Stimulated activated CD8-positive, alpha-beta memory T cell treated with anti-CD3 and anti-CD28 coated beads, Interleukin-15, amount 100 ng/mL, for 4 hours (primary cell): Measurements from ENCODE around the gene FAM200C.
A peak's percentile ranks its signal among the peaks of the same experiment; 100 is the strongest.

Experiments used
- DNase-seq, 2 donors: peaks; one replicate each; pipeline ENCODE4 v3.0.0-alpha.2; 2020; ENCODE audit warnings: low read depth in 2 of 2

FAM200C gene

DNA sequence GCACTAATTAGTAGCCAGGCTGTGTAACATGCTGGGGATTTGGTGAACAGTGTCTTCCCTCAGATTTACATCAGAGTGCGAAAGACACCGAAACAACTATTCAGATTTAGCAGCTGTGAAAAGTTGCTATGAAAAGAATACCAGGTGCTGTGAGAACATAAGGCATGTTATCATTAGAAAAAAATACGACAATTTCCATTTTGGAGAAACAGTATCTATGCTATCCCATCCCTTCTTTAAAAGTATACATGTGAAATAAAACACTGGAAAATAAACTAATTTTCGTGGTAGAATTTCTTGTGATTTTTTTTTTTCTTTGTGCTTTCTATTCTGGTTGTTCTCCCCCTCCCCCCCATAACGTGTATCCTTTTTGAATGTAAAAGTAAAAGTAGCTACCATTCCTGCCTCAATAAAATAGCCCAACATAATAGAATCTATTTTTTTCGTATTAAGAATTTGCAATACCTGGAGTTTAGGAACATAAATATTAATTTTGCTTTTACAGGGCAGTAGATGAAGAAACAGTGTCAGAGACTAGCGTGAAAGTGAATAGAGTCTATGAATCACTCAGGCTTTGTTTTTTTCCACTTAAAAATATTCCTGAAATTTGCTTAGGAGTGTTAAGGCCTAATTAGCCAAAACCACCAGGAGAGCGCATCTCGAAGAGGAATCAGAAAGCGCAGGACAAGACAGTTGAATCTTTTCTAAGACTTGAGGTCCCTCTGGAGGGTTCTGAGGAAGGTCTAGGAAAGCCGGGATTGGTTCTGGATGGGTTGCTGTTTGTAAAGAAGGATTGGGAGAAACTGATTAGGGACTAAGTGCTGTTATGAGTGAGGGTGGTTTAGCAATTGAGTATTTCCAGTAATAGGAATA, 19.8 kb upstream of the FAM200C start:
- DNase-seq, result no peak

GRCh38 chr5:160418561-160419457, 19.0 kb upstream of the FAM200C start, which contains the start of gene SLU7:
Gene SLU7 (minus strand): TSS chr5:160419081. CDS start chr5:160415294, 3,787 bp downstream.
- peak; percentile 86 to 90 for DNase-seq

DNA sequence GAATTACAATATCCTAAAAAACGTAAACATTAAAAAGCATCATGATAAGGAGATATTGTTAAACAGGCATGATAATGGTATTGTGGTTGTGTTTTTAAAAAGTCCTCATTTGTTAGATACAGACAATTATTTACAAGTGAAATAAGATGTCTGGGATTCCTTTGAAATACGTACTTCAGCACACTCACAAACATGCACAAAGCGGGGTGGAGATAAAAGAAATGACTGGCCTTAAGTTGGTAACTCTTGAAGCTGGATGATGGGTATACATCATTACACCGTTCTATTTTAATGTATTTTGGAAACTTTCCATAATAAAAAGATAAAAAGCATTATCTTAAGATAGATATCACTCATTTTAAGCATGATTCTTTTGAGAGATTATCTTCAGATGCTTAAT, 1.0 kb downstream of the FAM200C start:
- DNase-seq, result no peak

DNA sequence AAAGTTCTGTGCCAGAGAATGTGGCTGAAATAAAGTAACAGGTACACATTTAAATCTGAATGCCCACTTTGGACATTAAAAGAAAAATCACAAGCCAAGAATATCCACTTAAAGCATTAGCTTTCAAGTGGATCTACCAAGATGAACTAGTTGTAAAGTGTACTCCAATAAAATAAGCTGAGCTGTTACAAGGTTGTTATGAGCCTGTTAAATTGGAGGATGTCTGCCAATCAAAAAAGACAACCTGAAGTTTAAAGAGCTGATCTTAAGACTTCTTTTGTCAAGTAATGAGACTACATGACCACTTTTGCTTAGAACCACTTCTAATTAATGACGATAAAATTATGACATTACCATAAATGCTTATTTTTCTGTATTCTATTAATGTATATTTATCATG, 2.4 kb downstream of the FAM200C start:
- no peak for DNase-seq

DNA sequence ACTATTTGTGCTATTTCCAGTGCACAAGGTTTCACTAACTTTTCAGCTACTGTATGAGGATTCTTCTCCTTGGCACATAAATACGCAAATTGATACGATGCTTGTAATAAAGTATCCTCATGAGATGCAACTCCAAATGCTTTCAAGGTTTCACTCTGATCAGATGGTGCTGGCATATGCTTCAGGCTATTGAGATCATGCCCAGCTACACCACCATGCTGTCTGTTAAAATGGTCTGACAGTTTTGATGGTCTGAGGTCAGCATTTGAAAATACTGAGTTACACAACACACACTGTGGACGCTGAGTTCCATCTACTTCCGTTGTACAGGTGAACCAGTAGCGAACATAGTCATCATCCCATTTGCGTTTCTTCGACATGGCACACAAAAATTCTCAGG, 4.7 kb downstream of the FAM200C start:
- DNase-seq, result no peak

DNA sequence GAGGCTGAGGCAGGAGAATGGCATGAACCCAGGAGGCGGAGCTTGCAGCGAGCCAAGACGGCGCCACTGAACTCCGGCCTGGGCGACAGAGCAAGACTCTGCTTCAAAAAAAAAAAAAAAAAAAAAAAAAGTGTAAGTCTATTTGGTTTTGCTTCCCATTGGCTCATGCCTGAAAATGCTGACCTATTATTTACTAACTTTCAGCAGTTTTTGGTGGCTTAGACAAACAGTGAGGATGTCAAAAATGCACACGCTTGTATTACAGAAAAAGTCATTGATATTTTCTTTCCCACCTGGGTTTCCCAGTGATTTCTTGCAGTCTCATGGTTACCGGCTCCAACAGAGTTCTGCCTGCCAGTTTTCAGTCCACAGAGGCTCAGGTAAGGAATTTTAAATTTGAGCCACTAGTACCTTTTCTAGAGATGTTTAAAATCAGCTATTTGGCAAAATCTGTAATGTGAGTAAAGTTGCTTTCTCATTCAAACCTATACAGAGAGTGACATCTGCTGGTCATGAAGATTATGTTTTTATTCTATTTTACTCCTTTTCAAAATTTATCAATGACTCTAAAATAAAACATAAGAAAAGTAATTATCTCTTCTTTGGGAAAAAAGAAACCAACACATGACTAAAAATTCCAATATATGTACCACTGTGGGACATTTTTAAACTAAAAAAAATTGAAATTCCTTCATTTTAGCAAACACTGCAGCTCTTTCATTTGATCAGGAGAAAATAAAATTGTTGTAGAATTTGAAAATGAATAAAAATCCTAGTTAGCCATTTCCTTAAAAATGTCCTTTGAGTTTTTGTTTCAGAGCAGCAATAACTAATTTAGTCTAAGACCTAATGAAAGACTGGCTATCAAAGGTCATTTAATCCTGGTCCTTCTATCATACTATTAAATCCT, 8.8 kb downstream of the FAM200C start:
- no peak for DNase-seq

GRCh38 chr5:160387445-160387844, 12.4 kb downstream of the FAM200C start:
- DNase-seq, result no peak

- DNase-seq, result no peak
These were observed 14.4 kb downstream of the FAM200C start for GRCh38 chr5:160385496-160385895.

DNA sequence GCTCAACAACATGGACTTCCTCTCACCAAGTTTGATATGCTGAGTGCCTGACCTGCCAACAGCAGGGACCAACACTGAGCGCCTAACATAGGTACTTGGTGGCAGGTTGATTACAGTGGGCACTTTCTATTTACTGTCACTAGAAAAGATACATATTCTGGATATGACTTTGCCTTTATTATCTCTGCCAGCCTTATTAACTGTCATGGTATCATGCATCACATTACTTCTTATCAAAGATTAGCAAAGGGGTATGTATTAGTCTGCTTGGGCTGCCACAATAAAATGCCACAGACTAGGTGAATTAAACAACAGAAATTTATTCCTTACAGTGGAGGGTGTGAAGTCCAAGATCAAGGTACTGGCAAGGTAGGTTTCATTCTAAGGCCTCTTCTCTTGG, 15.2 kb downstream of the FAM200C start:
- no peak for DNase-seq

DNA sequence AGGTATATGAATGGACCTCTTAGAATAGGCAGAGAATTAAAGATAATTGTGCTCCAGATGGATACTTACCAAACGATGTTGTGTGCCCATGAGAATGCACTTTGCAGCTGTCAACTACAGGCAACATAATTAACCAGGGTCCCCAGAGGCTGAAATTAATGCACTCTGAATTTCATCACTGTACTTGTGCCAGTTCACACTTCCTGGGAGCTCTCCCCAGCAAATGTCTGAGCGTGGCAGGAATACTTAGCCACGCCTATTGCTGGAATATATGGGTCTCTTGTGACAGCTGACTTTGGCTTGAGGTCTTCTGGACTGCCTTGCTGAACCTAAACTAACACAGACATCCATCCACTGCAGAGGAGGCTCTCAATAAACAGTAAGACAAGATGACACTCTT, 17.5 kb downstream of the FAM200C start:
- DNase-seq, result no peak

GRCh38 chr5:160380041-160380440, 19.8 kb downstream of the FAM200C start:
- no peak for DNase-seq

DNA sequence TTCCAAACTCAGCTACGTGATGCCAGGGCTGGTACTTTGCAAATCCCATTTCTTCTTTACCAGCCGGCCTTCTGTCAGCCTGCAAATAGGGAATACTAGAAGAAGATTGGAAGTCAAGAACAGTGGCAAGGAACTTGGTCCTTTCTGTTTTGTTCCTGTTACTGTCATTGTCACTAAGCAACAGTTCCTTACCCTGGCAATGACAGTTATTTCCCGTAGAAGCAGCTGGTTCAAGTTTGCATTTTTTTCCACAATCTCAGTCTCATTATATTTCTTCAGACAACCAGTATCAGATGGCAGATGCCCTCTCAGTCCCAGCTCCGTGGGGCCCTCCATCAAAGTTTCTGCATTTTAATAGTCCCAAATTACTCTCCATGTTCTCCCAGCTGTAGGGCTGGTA, 20.3 kb downstream of the FAM200C start:
- no peak for DNase-seq

- no peak for DNase-seq
These were observed 21.5 kb downstream of the FAM200C start for GRCh38 chr5:160378330-160378729.

GRCh38 chr5:160377651-160378050, 22.2 kb downstream of the FAM200C start:
- no peak for DNase-seq

DNA sequence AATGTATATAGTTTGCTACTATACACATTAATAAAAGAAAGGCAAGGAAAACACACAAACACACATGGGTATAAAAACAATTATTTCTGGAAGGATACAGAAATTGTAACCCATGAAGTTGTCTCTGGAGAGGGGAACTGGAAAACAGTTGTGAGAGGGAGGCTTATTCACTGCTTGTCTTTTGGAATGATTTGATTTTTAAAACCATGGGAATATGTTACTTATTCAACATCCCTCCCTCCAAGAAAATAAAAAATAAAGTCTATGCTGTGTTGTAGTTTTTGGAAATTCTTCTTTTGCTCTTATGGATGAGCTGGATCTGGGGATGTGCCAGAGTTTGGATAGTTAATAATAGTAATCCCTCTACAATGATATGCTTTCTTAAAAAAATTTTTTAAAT, 23.4 kb downstream of the FAM200C start:
- DNase-seq, result no peak

GRCh38 chr5:160375701-160376100, 24.2 kb downstream of the FAM200C start:
- no peak for DNase-seq

- no peak for DNase-seq
These were observed 24.7 kb downstream of the FAM200C start for GRCh38 chr5:160375166-160375565.

DNA sequence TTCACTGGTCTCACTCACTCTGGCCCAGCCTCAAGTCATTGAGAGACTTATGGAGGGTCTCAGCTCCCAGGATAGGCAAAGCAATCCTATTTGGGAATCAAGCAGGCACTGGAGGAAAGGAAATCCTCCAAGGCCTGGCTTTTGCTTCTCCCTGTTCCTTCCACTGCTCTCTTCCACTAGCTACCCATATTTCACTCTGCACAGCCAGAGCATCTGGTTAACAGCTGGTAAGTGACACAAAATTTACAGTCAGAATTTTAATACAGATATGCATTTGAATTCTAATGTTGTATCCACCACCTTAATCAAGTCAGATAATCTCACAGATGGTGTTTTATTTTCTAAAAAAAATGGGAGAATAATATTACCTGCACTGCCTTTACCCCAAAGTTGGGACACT, 28.6 kb downstream of the FAM200C start:
- no peak for DNase-seq

DNA sequence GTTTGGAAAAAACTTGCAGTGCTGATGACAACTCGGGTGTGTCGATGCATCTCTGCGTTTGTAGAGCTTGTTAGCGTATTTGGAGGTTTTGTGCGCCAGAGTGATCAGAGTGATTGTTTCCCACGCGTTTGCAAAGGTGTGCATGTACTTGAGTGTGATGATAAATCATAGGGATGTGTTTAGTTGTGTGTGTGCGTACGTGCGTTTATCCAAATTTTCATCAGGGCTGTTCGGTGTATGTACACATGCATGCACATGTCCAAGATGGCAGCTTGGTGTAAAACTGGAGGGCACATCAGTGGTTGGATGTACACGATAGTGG, 29.2 kb downstream of the FAM200C start:
- no peak for DNase-seq

GRCh38 chr5:160369990-160370712, 29.7 kb downstream of the FAM200C start, which contains the start of gene C1QTNF2:
Gene C1QTNF2 (minus strand): TSS chr5:160370626. CDS start chr5:160355011, 15,615 bp downstream.
- DNase-seq, result no peak

DNA sequence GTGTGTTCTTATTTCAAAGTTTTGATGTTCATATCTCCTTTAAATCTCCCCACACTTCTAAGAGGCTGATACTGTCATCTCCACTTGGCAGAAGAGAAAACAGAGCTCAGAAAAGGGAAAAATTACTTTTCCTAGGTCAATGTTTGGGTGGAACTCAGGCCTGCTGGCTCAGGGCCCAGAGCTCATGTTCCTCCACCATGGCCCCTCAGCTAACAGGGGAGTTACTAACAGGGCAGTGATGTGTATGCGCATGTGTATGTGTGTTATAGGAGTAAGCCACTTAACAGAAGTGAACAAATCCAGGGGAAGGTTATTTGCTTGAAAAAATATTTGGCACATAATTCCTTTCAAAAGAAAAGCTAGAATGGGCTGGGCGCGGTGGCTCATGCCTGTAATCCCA, 32.0 kb downstream of the FAM200C start:
- no peak for DNase-seq
